ENCODE data around the gene CTIF. TPM values are rescaled to one million over a fixed set of nuclear protein-coding genes. Genes with fewer than 3 reads are reported as not detected.

Gene CTIF
- total RNA-seq, 1 experiment from 2014 or later: 95.8 TPM

DNA sequence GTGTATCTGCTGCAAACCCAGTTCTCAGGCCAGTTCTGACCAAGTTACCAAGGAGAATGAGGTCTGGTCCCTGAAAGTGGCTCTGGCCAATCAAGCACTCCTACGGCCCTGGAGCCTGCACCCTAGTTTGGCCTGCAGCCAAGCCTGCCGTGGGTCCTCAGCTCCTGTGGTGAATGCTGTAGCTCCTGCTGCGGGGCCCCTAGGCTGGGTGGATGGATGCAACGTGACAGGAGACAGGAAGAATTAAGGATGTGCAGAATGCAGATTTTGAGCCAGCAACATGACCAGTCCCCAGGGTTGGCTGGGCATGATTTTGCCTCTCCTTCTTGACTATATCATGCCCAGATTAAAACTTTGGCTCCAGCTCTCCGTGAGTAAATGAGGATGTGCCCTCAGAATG, 314.8 kb downstream of the CTIF start:
- intact Hi-C loops (cut with micrococcal nuclease): no loop called here
- H3K4me1 Mint-ChIP-seq (ENCODE audit: insufficient read depth, unreplicated experiment): peaks cover 3% of the 10 kb centered on the region
- BruUV-seq (replicated peaks): no TSS peak
- TF ChIP-seq, protein P1, sequence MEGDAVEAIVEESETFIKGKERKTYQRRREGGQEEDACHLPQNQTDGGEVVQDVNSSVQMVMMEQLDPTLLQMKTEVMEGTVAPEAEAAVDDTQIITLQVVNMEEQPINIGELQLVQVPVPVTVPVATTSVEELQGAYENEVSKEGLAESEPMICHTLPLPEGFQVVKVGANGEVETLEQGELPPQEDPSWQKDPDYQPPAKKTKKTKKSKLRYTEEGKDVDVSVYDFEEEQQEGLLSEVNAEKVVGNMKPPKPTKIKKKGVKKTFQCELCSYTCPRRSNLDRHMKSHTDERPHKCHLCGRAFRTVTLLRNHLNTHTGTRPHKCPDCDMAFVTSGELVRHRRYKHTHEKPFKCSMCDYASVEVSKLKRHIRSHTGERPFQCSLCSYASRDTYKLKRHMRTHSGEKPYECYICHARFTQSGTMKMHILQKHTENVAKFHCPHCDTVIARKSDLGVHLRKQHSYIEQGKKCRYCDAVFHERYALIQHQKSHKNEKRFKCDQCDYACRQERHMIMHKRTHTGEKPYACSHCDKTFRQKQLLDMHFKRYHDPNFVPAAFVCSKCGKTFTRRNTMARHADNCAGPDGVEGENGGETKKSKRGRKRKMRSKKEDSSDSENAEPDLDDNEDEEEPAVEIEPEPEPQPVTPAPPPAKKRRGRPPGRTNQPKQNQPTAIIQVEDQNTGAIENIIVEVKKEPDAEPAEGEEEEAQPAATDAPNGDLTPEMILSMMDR (IDR thresholded peaks at IDR 0.05; ENCODE audit: unreplicated experiment): no peak
- no peaks in the 10 kb centered on the region for H3K9me3 Mint-ChIP-seq (ENCODE audit: unreplicated experiment)
- no peak overlapping the region for H3K4me3 Mint-ChIP-seq (ENCODE audit: unreplicated experiment)
- no peaks in the 10 kb centered on the region for H3K27me3 Mint-ChIP-seq (ENCODE audit: insufficient read depth, unreplicated experiment)
- POLR2A ChIA-PET: no interaction called here
- CTCF ChIA-PET: interaction anchor here (0.6 to 0.7 kb wide), 2 partner anchors 326 to 606 kb away, joined by 3 read pairs; no protein-coding TSS in a partner anchor
- H3K36me3 Mint-ChIP-seq (ENCODE audit: insufficient read depth, unreplicated experiment): peaks cover 8% of the 10 kb centered on the region
- no peak for DNase-seq (ENCODE audit: unreplicated experiment)
- no peak overlapping the region for H3K27ac Mint-ChIP-seq (ENCODE audit: low read depth, unreplicated experiment)

DNA sequence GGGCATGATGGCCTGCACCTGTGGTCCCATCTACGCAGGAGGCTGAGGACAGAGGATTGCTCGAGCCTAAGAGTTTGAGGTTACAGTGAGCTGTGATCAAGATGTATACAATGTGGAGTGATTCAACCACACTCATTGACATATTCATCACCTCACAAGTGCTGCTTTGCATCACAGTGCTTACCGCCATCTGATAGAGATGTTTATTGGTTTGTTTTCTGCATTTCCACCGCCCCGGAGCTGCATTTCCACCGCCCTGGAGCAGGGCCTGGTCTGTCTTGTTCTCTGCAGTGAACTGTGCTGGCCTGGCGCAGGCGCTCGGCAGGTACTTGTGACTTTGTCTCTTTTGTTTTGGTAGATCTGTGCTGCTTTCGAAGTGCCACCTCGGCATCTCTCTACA, 315.9 kb downstream of the CTIF start:
- BruUV-seq (replicated peaks): no TSS peak
- no peaks in the 10 kb centered on the region for H3K4me1 Mint-ChIP-seq (ENCODE audit: insufficient read depth, unreplicated experiment)
- no peaks in the 10 kb centered on the region for H3K9me3 Mint-ChIP-seq (ENCODE audit: unreplicated experiment)
- no peak overlapping the region for H3K27ac Mint-ChIP-seq (ENCODE audit: low read depth, unreplicated experiment)
- intact Hi-C loops (cut with micrococcal nuclease): no loop called here
- ChIA-PET CTCF (no interaction called here), POLR2A (no interaction called here)
- H3K27me3 Mint-ChIP-seq (ENCODE audit: insufficient read depth, unreplicated experiment): no peaks in the 10 kb centered on the region
- TF ChIP-seq, protein P1 (IDR thresholded peaks at IDR 0.05; ENCODE audit: unreplicated experiment): no peak
- no peak overlapping the region for H3K4me3 Mint-ChIP-seq (ENCODE audit: unreplicated experiment)
- H3K36me3 Mint-ChIP-seq (ENCODE audit: insufficient read depth, unreplicated experiment): peaks cover 8% of the 10 kb centered on the region
- DNase-seq (ENCODE audit: unreplicated experiment): no peak

DNA sequence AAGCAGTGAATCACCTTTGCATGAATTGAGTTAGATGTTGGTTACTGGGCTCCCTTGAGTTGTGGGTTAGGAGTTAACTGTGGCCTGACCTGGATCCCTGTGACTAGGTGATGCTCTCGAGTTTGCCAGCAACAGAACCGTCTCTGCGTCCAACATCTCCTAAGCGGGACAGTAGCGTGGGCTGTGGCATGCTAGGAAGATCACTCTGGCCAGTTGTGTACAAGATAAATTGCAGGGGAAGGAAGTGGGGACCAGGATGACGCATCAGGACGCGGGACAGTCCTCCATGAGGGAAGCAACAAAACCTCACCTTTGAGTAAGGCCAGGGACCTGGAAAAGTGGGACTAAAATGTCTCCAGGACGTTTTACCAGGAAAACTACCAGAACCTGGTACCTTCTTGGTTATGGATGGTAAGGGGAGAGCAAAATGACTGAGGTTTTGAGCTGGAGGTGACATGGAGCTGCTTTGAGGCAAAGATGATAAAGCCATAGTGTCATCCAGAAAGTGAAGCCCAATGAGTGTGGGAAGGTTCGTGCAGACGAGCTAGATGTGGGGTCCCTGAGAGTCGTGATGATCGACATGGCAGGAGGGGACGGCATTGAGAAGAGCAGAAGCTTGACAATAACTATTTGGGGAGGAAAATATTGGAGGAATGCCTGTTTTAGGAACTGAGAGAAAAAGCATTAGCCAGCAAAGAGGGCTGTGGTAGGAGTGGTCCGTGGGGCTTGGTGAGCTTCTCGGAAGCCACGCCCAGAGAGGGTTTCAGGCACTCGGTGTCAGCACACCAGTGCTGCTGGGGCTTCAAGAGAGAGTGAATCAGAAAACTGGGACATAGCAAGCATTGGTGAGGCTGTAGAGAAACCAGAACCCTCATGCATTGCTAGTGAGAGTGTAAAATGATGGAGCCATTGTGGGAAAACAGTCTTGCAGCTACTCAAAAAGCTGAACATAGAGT, 316.9 kb downstream of the CTIF start:
- Mint-ChIP-seq H3K27ac (ENCODE audit: low read depth, unreplicated experiment) (no peak overlapping the region), H3K9me3 (ENCODE audit: unreplicated experiment) (no peaks in the 10 kb centered on the region), H3K4me1 (ENCODE audit: insufficient read depth, unreplicated experiment) (no peaks in the 10 kb centered on the region), H3K27me3 (ENCODE audit: insufficient read depth, unreplicated experiment) (no peaks in the 10 kb centered on the region), H3K36me3 (ENCODE audit: insufficient read depth, unreplicated experiment) (peaks cover 12% of the 10 kb centered on the region), H3K4me3 (ENCODE audit: unreplicated experiment) (no peak overlapping the region)
- TF ChIP-seq, protein P1 (IDR thresholded peaks at IDR 0.05; ENCODE audit: unreplicated experiment): no peak
- POLR2A ChIA-PET: interaction anchor here (0.6 kb wide), 1 partner anchor 15 kb away, joined by 3 read pairs; no protein-coding TSS in a partner anchor
- intact Hi-C loops (cut with micrococcal nuclease): no loop called here
- no TSS peak for BruUV-seq (replicated peaks)
- no peak for DNase-seq (ENCODE audit: unreplicated experiment)
- CTCF ChIA-PET: no interaction called here

DNA sequence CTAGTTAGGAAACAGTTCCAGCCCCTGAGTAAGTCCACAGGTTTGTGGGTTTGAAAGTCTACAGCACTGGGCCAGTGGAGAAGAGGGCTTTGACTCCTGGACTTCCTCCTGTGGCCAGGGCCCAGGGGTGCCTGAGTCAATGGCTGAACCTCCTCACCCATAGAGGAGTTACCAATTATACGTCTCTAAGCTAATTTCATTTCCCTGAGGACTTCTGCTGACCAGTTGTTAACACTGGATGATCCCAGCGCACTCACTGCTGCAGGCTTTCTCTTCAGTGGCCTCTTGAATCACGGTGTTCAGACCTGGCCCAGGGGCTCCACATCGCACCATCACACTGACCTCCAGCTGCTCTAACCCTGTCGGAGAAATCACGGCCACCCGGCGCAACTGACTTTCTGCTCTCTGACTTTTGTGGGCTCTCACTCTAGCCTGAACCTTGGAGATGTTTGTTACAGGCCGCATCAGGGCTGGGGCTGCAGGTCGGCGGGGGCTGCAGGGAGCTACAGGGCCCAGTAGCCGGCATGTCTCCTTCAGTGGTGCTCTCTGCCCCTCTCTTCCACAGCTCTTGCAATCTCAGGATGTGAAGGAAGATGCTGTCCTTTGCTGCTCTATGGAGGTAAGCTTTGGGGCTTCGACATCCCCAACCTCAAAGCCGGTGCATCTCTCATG, 318.3 kb downstream of the CTIF start:
- no peaks in the 10 kb centered on the region for H3K9me3 Mint-ChIP-seq (ENCODE audit: unreplicated experiment)

More for the DNA sequence above, 318.3 kb downstream of the CTIF start:
- Mint-ChIP-seq H3K27ac (ENCODE audit: low read depth, unreplicated experiment) (no peak overlapping the region), H3K4me3 (ENCODE audit: unreplicated experiment) (no peak overlapping the region), H3K36me3 (ENCODE audit: insufficient read depth, unreplicated experiment) (peaks cover 17% of the 10 kb centered on the region), H3K4me1 (ENCODE audit: insufficient read depth, unreplicated experiment) (no peaks in the 10 kb centered on the region), H3K27me3 (ENCODE audit: insufficient read depth, unreplicated experiment) (no peaks in the 10 kb centered on the region)
- POLR2A ChIA-PET: no interaction called here
- intact Hi-C loops (cut with micrococcal nuclease): no loop called here
- CTCF ChIA-PET: no interaction called here
- no peak for DNase-seq (ENCODE audit: unreplicated experiment)
- no TSS peak for BruUV-seq (replicated peaks)
- TF ChIP-seq, protein P1 (IDR thresholded peaks at IDR 0.05; ENCODE audit: unreplicated experiment): no peak

All from MCF 10A (cell line).